Measurements from ENCODE around the gene RIMS3. TPM values are rescaled to one million over a fixed set of nuclear protein-coding genes. Genes with fewer than 3 reads are reported as not detected.

Gene RIMS3
- polyA plus RNA-seq, 1 donor (not counting 4 experiments of a cell fraction or from before 2014, with no cell fraction given) = 1.7 TPM

DNA sequence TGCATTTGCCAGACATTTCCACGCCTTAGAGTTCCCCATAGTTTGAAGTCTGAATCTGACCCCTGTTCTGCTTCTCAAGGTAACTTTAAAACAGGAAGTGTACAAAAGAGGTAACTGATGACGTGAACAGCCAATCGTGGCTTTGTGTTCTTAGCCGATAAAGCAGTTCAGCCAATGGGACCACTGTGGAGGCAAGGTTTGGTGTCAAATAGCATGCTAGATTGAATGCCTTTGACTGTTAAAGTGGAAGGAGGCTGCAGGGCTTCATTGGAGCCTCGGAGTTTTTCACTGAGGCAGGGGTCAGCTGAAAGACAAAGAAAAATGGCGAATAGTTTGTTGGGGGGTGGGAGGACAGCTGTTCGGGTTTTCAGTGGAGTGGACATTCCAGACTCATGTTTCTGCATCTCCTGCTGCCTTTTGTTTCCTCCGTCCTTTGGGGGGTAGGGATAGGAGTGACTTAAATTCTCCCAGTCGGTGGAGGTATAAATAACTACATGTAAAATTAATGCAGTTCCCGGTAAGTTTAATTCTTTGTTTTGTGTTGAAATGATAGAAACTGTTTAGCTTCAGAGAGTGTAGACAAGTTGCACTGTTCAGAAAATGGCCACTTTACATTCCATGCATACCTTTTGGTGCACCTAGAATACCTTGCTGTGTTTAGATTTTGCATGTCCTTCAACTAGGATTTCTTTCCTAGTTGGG, 43.8 kb upstream of the RIMS3 start:
- H3K9me3 ChIP-seq (ENCODE audit: control insufficient read depth, low read depth, low read length) = no peaks in the 10 kb centered on the region
- peaks cover 0 to 3% of the 10 kb centered on the region in 2 experiments for H3K36me3 ChIP-seq (ENCODE audit: control insufficient read depth in 2 of 2, extremely low read depth in 1 of 2, insufficient read depth in 2 of 2, low read length in 2 of 2)
- no peaks in the 10 kb centered on the region for H4K20me1 ChIP-seq (ENCODE audit: control insufficient read depth, extremely low read depth, insufficient read depth, low read length)
- FAIRE-seq = peak; percentile 94
- dilution Hi-C loops (cut with MboI; ENCODE audit: extremely low pct_ligation_motif_present, low sequenced_read_pairs) = no loop called here
- H3K4me3 ChIP-seq (ENCODE audit: control insufficient read depth in 2 of 3, extremely low read depth in 1 of 3, insufficient read depth in 2 of 3, low read depth in 1 of 3, low read length in 3 of 3) = peak overlapping the region; percentile 60 to 94 (median 75)
- peaks cover 55% of the 10 kb centered on the region for H3K4me1 ChIP-seq (ENCODE audit: control insufficient read depth, extremely low read depth, insufficient read depth, low read length)
- H2AFZ ChIP-seq (ENCODE audit: control insufficient read depth, low read length) = peak overlapping the region; percentile 97
- H3K27me3 ChIP-seq (ENCODE audit: control insufficient read depth, extremely low read depth, insufficient read depth, low read length) = no peaks in the 10 kb centered on the region
- TF ChIP-seq, protein P1, sequence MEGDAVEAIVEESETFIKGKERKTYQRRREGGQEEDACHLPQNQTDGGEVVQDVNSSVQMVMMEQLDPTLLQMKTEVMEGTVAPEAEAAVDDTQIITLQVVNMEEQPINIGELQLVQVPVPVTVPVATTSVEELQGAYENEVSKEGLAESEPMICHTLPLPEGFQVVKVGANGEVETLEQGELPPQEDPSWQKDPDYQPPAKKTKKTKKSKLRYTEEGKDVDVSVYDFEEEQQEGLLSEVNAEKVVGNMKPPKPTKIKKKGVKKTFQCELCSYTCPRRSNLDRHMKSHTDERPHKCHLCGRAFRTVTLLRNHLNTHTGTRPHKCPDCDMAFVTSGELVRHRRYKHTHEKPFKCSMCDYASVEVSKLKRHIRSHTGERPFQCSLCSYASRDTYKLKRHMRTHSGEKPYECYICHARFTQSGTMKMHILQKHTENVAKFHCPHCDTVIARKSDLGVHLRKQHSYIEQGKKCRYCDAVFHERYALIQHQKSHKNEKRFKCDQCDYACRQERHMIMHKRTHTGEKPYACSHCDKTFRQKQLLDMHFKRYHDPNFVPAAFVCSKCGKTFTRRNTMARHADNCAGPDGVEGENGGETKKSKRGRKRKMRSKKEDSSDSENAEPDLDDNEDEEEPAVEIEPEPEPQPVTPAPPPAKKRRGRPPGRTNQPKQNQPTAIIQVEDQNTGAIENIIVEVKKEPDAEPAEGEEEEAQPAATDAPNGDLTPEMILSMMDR (optimal IDR thresholded peaks at IDR 0.05 in 1 of 3, IDR thresholded peaks at IDR 0.05 in 1 of 3, conservative IDR thresholded peaks at IDR 0.05 in 1 of 3; ENCODE audit: extremely low read depth in 1 of 3, insufficient read depth in 2 of 3, low read length in 3 of 3) = no peak
- TF ChIP-seq EZH2 (IDR thresholded peaks at IDR 0.05; ENCODE audit: low read length) = no peak
- peak overlapping the region; percentile 77 for H3K9ac ChIP-seq (ENCODE audit: control insufficient read depth, extremely low read depth, insufficient read depth, low read length)
- H3K79me2 ChIP-seq (ENCODE audit: control insufficient read depth, insufficient read depth, low read length) = peaks cover 60% of the 10 kb centered on the region
- H3K4me2 ChIP-seq (ENCODE audit: control insufficient read depth, extremely low read depth, insufficient read depth, low read depth, low read length) = peak overlapping the region; percentile 91
- no peaks in the 10 kb centered on the region for H3K9me1 ChIP-seq (ENCODE audit: control insufficient read depth, extremely low read depth, insufficient read depth, low read length)
- H3K27ac ChIP-seq (ENCODE audit: control insufficient read depth, insufficient read depth, low read length) = peak overlapping the region; percentile 86
- DNase-seq (ENCODE audit: low read depth, low spot score) = peak; percentile 55

DNA sequence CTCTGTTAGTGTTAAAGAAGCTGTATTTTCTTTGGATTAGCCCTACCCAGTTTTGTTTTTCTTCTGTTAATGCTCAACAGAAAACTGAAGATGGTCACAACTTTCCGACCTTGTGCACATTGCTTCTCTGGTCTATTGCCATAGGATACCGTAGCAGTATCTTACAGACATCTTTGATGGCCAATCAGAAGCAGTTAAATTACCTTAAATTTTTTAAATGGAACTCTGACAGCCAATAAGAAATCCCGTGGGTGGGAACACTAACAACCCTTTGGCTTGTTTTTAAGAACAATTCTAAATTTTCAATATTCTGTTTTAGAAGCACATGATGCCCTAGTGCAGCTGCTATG, 43.2 kb upstream of the RIMS3 start:
- Histone ChIP-seq H3K9ac (ENCODE audit: control insufficient read depth, extremely low read depth, insufficient read depth, low read length) (peak overlapping the region; percentile 77), H3K4me1 (ENCODE audit: control insufficient read depth, extremely low read depth, insufficient read depth, low read length) (peaks cover 55% of the 10 kb centered on the region), H3K27me3 (ENCODE audit: control insufficient read depth, extremely low read depth, insufficient read depth, low read length) (no peaks in the 10 kb centered on the region), H3K36me3 (ENCODE audit: control insufficient read depth in 2 of 2, extremely low read depth in 1 of 2, insufficient read depth in 2 of 2, low read length in 2 of 2) (peaks cover 0 to 2% of the 10 kb centered on the region in 2 experiments), H4K20me1 (ENCODE audit: control insufficient read depth, extremely low read depth, insufficient read depth, low read length) (no peaks in the 10 kb centered on the region), H3K4me2 (ENCODE audit: control insufficient read depth, extremely low read depth, insufficient read depth, low read depth, low read length) (peak overlapping the region; percentile 91), H3K27ac (ENCODE audit: control insufficient read depth, insufficient read depth, low read length) (peak overlapping the region; percentile 86), H3K4me3 (ENCODE audit: control insufficient read depth in 2 of 3, extremely low read depth in 1 of 3, insufficient read depth in 2 of 3, low read depth in 1 of 3, low read length in 3 of 3) (peak overlapping the region; percentile 60 to 94 (median 75)), H3K9me1 (ENCODE audit: control insufficient read depth, extremely low read depth, insufficient read depth, low read length) (peaks cover 2% of the 10 kb centered on the region), H3K9me3 (ENCODE audit: control insufficient read depth, low read depth, low read length) (no peaks in the 10 kb centered on the region), H3K79me2 (ENCODE audit: control insufficient read depth, insufficient read depth, low read length) (peaks cover 60% of the 10 kb centered on the region), H2AFZ (ENCODE audit: control insufficient read depth, low read length) (peak overlapping the region; percentile 97)
- TF ChIP-seq, protein P1 (optimal IDR thresholded peaks at IDR 0.05 in 1 of 3, IDR thresholded peaks at IDR 0.05 in 1 of 3, conservative IDR thresholded peaks at IDR 0.05 in 1 of 3; ENCODE audit: extremely low read depth in 1 of 3, insufficient read depth in 2 of 3, low read length in 3 of 3) = no peak
- TF ChIP-seq EZH2 (IDR thresholded peaks at IDR 0.05; ENCODE audit: low read length) = no peak
- DNase-seq (ENCODE audit: low read depth, low spot score) (peak; percentile 15), FAIRE-seq (no peak)
- dilution Hi-C loops (cut with MboI; ENCODE audit: extremely low pct_ligation_motif_present, low sequenced_read_pairs) = no loop called here

All from keratinocyte (primary cell).